ENCODE measurements around the gene THSD7A.

GRCh38 chr7:11768263-11768662, 63.7 kb downstream of the THSD7A start:
- TF ChIP-seq EZH2 (IDR thresholded peaks at IDR 0.05; ENCODE audit: low read depth): no peak
- no peak for TF ChIP-seq CTCF (conservative IDR thresholded peaks at IDR 0.05)
